Thyroid gland (tissue), 4 donors: Measurements from ENCODE around the gene ZNF641. TPM values are rescaled to one million over a fixed set of nuclear protein-coding genes. Genes with fewer than 3 reads are reported as not detected.
"Not testable (repeated sequence)": the region's sequence is repeated elsewhere in the genome, so short reads cannot be mapped to it uniquely, and the experiment has no call there.

Experiments
- DNase-seq, 2 donors: peaks; one replicate each; pipeline ENCODE4 v3.0.0-alpha.2; 2019
- H3K27ac ChIP-seq, 3 donors: fragments of 200-600 bp; sonication (generic); 1 replicate in 2 of 3; 2 replicates in 1 of 3; pipeline ENCODE4 v1.5.1; 2016 to 2019; ENCODE audit warnings: mild to moderate bottlenecking in 1 of 3, moderate library complexity in 1 of 3
- H3K27me3 ChIP-seq: fragments of 200-600 bp; sonication (generic); one replicate; pipeline ENCODE4 v1.5.1; 2019
- H3K36me3 ChIP-seq, 2 donors: fragments of 200-600 bp; sonication (generic); one replicate each; pipeline ENCODE4 v1.5.1; 2016 to 2019
- H3K4me1 ChIP-seq, 2 donors: fragments of 200-600 bp; sonication (generic); one replicate each; pipeline ENCODE4 v1.5.1; 2017 to 2019
- H3K4me3 ChIP-seq, 3 donors: fragments of 200-600 bp; sonication (generic); replicated peaks in 1 of 3; 1 replicate in 2 of 3; 2 replicates in 1 of 3; pipeline ENCODE4 v1.5.1; 2016; ENCODE audit warnings: mild to moderate bottlenecking in 1 of 3
- H3K9me3 ChIP-seq: fragments of 200-600 bp; sonication (generic); one replicate; pipeline ENCODE4 v1.5.1; 2017
- CTCF ChIP-seq, 6 experiments: fragments of 200-600 bp in 3 of 6; fragments of 450-650 bp in 3 of 6; sonication (generic) in 3 of 6; IDR thresholded peaks; one replicate each; pipeline ENCODE4 v1.5.1; 2016 to 2019; ENCODE audit warnings: antibody characterized with exemption in 6 of 6, mild to moderate bottlenecking in 2 of 6, inconsistent platforms in 1 of 6, moderate library complexity in 1 of 6
- POLR2A ChIP-seq, 2 donors: fragments of 450-650 bp; IDR thresholded peaks; one replicate each; pipeline ENCODE4 v1.6.1; 2017; ENCODE audit warnings: antibody characterized with exemption in 2 of 2, mild to moderate bottlenecking in 2 of 2, moderate library complexity in 1 of 2
- WGBS, 2 donors: methylation state at CpG; one replicate each; pipeline ENCODE4 v1.1.5; 2017; 5-methylcytosine and 5-hydroxymethylcytosine counted together
- intact Hi-C: fragments of 100-400 bp; cut with DNase I; formaldehyde crosslinking; loops from one replicate; pipeline ENCODE4 v1.15.1; 2023
- total RNA-seq, 4 donors: library from RNA; depleted of rRNA; stranded (reverse); fragments of >200 nt; gene quantifications; one replicate each; pipeline ENCODE4 v1.2.3, GENCODE V29; 2016

Gene ZNF641
- total RNA-seq, 4 donors from 2014 or later = 19.1 to 119 (median 29.9) TPM

- 55 to 58% methylated on average over 4 of the region's 4 CpGs for WGBS, 2 donors
- Histone ChIP-seq H3K27ac (no peak overlapping the region), H3K36me3 (no peaks in the 10 kb centered on the region), H3K9me3 (no peaks in the 10 kb centered on the region), H3K27me3 (no peaks in the 10 kb centered on the region), H3K4me1 (peaks cover 0 to 4% of the 10 kb centered on the region in 2 donors), H3K4me3 (no peak overlapping the region)
- TF ChIP-seq CTCF (IDR thresholded peaks at IDR 0.05) (no peak), POLR2A (IDR thresholded peaks at IDR 0.05) (no peak)
- intact Hi-C loops = no loop called here
- DNase-seq = no peak
Measured at GRCh38 chr12:48336564-48336963, 14.2 kb downstream of the ZNF641 start.

- intact Hi-C loops = no loop called here
- peaks cover 0 to 4% of the 10 kb centered on the region in 2 donors for H3K4me1 ChIP-seq
- H3K4me3 ChIP-seq = no peak overlapping the region
- DNase-seq = no peak
- no peak for TF ChIP-seq POLR2A (IDR thresholded peaks at IDR 0.05)
- TF ChIP-seq CTCF (IDR thresholded peaks at IDR 0.05) = no peak
- no peaks in the 10 kb centered on the region for H3K27me3 ChIP-seq
- no peaks in the 10 kb centered on the region for H3K9me3 ChIP-seq
- no peaks in the 10 kb centered on the region for H3K36me3 ChIP-seq
- 51 to 57% methylated on average over 2 of the region's 2 CpGs for WGBS, 2 donors
- H3K27ac ChIP-seq = no peak overlapping the region
Measured at GRCh38 chr12:48336061-48336460, 14.7 kb downstream of the ZNF641 start.

- Histone ChIP-seq H3K9me3 (no peaks in the 10 kb centered on the region), H3K27me3 (no peaks in the 10 kb centered on the region), H3K4me1 (peaks cover 0 to 4% of the 10 kb centered on the region in 2 donors), H3K36me3 (no peaks in the 10 kb centered on the region), H3K27ac (no peak overlapping the region), H3K4me3 (no peak overlapping the region)
- intact Hi-C loops = no loop called here
- no peak for DNase-seq
- WGBS, 2 donors = 79 to 84% methylated on average over 5 of the region's 5 CpGs
- no peak for TF ChIP-seq POLR2A (IDR thresholded peaks at IDR 0.05)
- no peak for TF ChIP-seq CTCF (IDR thresholded peaks at IDR 0.05)
Measured at GRCh38 chr12:48334808-48335207, 15.9 kb downstream of the ZNF641 start.

GRCh38 chr12:48333680-48334079 is 17.0 kb downstream of the ZNF641 start:
- H3K27ac ChIP-seq, H3K9me3 ChIP-seq, H3K4me3 ChIP-seq, H3K4me1 ChIP-seq, intact Hi-C loops, H3K36me3 ChIP-seq, DNase-seq, H3K27me3 ChIP-seq: not testable (repeated sequence)
- 93% methylated on average over 16 of the region's 26 CpGs; no CpG with 5 or more reads in 1 of the 2 donors for WGBS, 2 donors

GRCh38 chr12:48331399-48331798 is 19.3 kb downstream of the ZNF641 start:
- Histone ChIP-seq H3K4me1 (peaks cover 0 to 4% of the 10 kb centered on the region in 2 donors), H3K27me3 (no peaks in the 10 kb centered on the region), H3K27ac (no peak overlapping the region), H3K9me3 (no peaks in the 10 kb centered on the region), H3K4me3 (no peak overlapping the region), H3K36me3 (no peaks in the 10 kb centered on the region)
- intact Hi-C loops = no loop called here
- 87 to 93% methylated on average over 2 of the region's 2 CpGs for WGBS, 2 donors
- no peak for TF ChIP-seq POLR2A (IDR thresholded peaks at IDR 0.05)
- no peak for TF ChIP-seq CTCF (IDR thresholded peaks at IDR 0.05)
- DNase-seq = no peak
